Calu3 (cell line): ENCODE measurements around the gene OR52E6. TPM values are rescaled to one million over a fixed set of nuclear protein-coding genes. Genes with fewer than 3 reads are reported as not detected.

Source experiments
- BruUV-seq: library from RNA; stranded (reverse); fragments of 400-500 nt; replicated peaks from 2 replicates; lab custom pipeline; 2021; lab: Mats Ljungman, UMichigan
- CTCF ChIA-PET: fragments of 300-600 bp; sonication (Branson Sonifier 250); formaldehyde crosslinking; loops from one replicate; lab custom pipeline; 2022; ENCODE audit warnings: antibody characterized with exemption; lab: Charles Lee
- DNase-seq: peaks from one replicate; pipeline ENCODE4 v3.0.0; 2022
- H3K27ac Mint-ChIP-seq: one replicate; pipeline ENCODE4 v1.8.0; 2022; ENCODE audit warnings: mixed read lengths; ENCODE audit not compliant: unreplicated experiment
- H3K27me3 Mint-ChIP-seq: one replicate; pipeline ENCODE4 v1.8.0; 2022; ENCODE audit warnings: mixed read lengths; ENCODE audit not compliant: unreplicated experiment
- H3K36me3 Mint-ChIP-seq: one replicate; pipeline ENCODE4 v1.8.0; 2022; ENCODE audit warnings: mild to moderate bottlenecking, moderate library complexity, mixed read lengths; ENCODE audit not compliant: insufficient read depth, unreplicated experiment
- H3K4me1 Mint-ChIP-seq: one replicate; pipeline ENCODE4 v1.8.0; 2022; ENCODE audit warnings: mild to moderate bottlenecking, low read depth, mixed read lengths; ENCODE audit not compliant: unreplicated experiment
- H3K4me3 Mint-ChIP-seq: one replicate; pipeline ENCODE4 v1.8.0; 2022; ENCODE audit warnings: mild to moderate bottlenecking, low read depth, moderate library complexity, mixed read lengths; ENCODE audit not compliant: unreplicated experiment
- H3K9me3 Mint-ChIP-seq: one replicate; pipeline ENCODE4 v1.8.0; 2022; ENCODE audit warnings: low read depth, mixed read lengths; ENCODE audit not compliant: unreplicated experiment
- CTCF ChIP-seq: fragments of 200-600 bp; IDR thresholded peaks from one replicate; pipeline ENCODE4 v1.8.0; 2022; ENCODE audit warnings: antibody characterized with exemption; ENCODE audit not compliant: unreplicated experiment
- intact Hi-C: fragments of 100-400 bp; cut with micrococcal nuclease; formaldehyde crosslinking; loops from one replicate; pipeline ENCODE4 v1.10.0; 2022; ENCODE audit not compliant: unreplicated experiment
- total RNA-seq: library from RNA; stranded (reverse); gene quantifications from 2 replicates; pipeline ENCODE4 v1.2.3, GENCODE V29; 2022

The OR52E6 gene
- total RNA-seq, 1 experiment from 2014 or later: not detected

GRCh38 chr11:5881756-5882155, 40.1 kb upstream of the OR52E6 start:
- H3K27me3 Mint-ChIP-seq: peaks cover 19% of the 10 kb centered on the region
- no peaks in the 10 kb centered on the region for H3K9me3 Mint-ChIP-seq
- DNase-seq: no peak
- intact Hi-C loops: no loop called here
- no peaks in the 10 kb centered on the region for H3K4me1 Mint-ChIP-seq
- no peak for TF ChIP-seq CTCF
- no peaks in the 10 kb centered on the region for H3K36me3 Mint-ChIP-seq
- no peak overlapping the region for H3K4me3 Mint-ChIP-seq
- H3K27ac Mint-ChIP-seq: no peak overlapping the region
- BruUV-seq: no TSS peak
- CTCF ChIA-PET: no interaction called here

DNA sequence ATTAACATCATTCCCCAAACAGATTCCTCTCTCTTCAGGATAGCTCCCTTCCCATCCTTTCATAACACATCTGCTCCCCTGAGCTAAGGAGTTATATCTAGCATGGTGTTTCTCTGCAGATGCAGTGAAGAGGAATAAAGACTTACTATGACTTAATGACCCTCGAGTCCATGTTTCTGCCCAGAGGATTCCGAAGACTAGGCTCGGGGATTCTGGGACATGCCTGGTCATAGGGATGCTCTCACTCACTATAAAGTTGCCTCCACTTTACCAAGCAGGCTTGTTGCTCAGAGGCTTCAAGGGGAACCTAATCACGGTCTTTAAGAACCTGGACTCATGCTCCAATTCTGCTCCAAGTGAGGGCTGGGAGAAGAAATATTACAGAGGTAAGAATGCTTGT, 38.6 kb upstream of the OR52E6 start, which contains the start of gene OR52E4:
OR52E4 (plus strand) TSS at position 301 of the 400 bp plus-strand sequence. CDS start 3,664 bp downstream, outside the sequence.
- peaks cover 19% of the 10 kb centered on the region for H3K27me3 Mint-ChIP-seq
- no TSS peak for BruUV-seq
- H3K9me3 Mint-ChIP-seq: no peaks in the 10 kb centered on the region
- no peaks in the 10 kb centered on the region for H3K4me1 Mint-ChIP-seq
- intact Hi-C loops: no loop called here
- CTCF ChIA-PET: no interaction called here
- no peaks in the 10 kb centered on the region for H3K36me3 Mint-ChIP-seq
- H3K4me3 Mint-ChIP-seq: no peak within 1 kb of the TSS
- H3K27ac Mint-ChIP-seq: no peak within 1 kb of the TSS
- no peak for TF ChIP-seq CTCF
- no peak for DNase-seq

DNA sequence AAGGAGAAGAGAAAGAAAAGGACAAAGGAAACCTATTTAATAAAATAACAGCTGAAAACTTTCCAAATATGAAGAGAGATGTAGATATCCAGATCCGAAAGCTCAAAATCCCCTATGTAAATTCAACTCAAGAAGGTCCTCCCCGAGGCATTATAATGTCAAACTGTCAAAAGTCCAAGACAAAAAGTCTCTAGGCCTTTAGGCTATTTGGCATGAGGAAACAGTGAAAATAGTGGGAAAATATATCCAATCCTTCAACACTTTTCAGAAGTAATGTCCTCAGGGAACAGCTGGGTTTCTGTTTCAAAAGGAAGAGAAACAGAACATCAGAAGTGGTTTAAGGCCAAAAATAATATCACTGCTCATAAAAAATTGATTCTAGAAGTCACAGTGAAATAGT, 36.9 kb upstream of the OR52E6 start:
- CTCF ChIA-PET: no interaction called here
- no peak for DNase-seq
- Mint-ChIP-seq H3K4me3 (no peak overlapping the region), H3K27me3 (peaks cover 19% of the 10 kb centered on the region), H3K9me3 (peaks cover 8% of the 10 kb centered on the region), H3K27ac (no peak overlapping the region), H3K36me3 (no peaks in the 10 kb centered on the region), H3K4me1 (no peaks in the 10 kb centered on the region)
- TF ChIP-seq CTCF: no peak
- BruUV-seq: no TSS peak
- intact Hi-C loops: no loop called here

- CTCF ChIA-PET: no interaction called here
- H3K4me3 Mint-ChIP-seq: no peak overlapping the region
- H3K27ac Mint-ChIP-seq: no peak overlapping the region
- no TSS peak for BruUV-seq
- no peaks in the 10 kb centered on the region for H3K36me3 Mint-ChIP-seq
- H3K27me3 Mint-ChIP-seq: no peaks in the 10 kb centered on the region
- TF ChIP-seq CTCF: no peak
- H3K9me3 Mint-ChIP-seq: peaks cover 2% of the 10 kb centered on the region
- intact Hi-C loops: no loop called here
- H3K4me1 Mint-ChIP-seq: no peaks in the 10 kb centered on the region
- no peak for DNase-seq
These were observed 24.1 kb upstream of the OR52E6 start for GRCh38 chr11:5865826-5866225.
